Embryonic facial prominence (tissue), 1 donor: ENCODE results near the gene NCAM1.
"Not testable (repeated sequence)": the region's sequence is repeated elsewhere in the genome, so short reads cannot be mapped to it uniquely, and the experiment has no call there.

Experiments used
- DNase-seq: peaks from one replicate; pipeline ENCODE4 v3.0.0-alpha.2; 2016; ENCODE audit errors: extremely low spot score

The NCAM1 gene

GRCh38 chr11:113275602-113276001 is 314.4 kb downstream of the NCAM1 start:
- DNase-seq, result no peak

GRCh38 chr11:113276466-113276865 is 315.2 kb downstream of the NCAM1 start:
- no peak for DNase-seq

DNA sequence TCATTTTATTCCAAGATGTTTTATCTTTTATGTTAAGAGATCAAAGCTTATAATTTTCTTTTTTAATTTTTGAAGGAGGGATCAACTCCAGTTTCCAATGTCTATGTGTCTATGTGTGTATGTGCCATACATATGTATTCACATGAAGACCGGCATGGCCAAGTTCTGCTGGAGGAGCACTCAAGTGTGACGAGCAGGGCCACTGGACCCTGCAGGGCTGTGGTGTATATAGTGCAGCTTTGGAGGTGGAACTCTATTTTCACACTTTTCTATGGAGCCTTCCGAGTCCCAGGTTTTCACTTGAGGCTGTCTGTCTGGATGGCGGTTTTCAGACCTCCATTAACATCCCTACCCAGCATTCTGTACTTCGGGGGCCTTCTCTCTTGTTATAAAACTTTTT is 316.7 kb downstream of the NCAM1 start:
- no peak for DNase-seq

DNA sequence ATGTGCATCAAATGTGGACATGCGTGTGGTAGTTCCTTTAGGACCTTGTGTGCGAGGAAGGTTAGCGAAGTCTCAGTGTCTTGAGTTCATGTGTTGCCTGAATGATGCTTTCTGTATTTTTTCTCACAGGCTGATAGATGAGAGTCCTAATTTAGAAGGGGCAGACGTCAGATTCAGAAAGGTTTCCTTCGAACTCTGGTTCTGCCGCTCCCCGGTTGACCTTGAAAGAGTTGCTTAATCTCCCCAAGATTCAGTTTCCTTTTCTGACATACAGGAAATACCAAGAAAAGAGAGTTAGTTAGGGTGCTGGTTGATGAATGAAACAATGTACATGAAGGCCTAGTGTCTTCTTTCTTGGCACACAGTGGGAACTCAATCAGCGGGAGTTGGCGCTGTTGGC is 317.3 kb downstream of the NCAM1 start:
- DNase-seq, result no peak

DNA sequence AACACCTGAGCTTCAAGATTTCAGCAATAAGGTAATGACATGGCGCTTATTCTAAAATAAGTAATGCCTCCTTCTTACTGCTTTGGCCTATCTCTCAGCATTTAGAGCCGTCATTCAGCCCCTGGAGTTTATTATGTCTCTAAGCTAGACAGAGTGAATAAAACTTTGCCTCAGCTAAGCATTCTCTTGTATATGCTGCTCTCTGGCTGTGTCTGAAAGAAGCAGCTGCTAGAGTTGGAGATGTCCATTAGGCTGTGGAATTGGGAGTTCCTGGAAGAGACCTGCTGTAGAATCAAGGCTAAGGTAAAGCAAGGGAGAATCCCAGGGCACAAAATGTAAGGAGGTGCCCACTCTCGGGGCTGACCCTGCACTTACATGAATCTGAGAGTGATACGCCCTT is 317.7 kb downstream of the NCAM1 start:
- DNase-seq, result no peak

- DNase-seq, result no peak
Measured at GRCh38 chr11:113279591-113279990, 318.4 kb downstream of the NCAM1 start.

- no peak for DNase-seq
Measured at GRCh38 chr11:113281052-113281725, 320.0 kb downstream of the NCAM1 start.

DNA sequence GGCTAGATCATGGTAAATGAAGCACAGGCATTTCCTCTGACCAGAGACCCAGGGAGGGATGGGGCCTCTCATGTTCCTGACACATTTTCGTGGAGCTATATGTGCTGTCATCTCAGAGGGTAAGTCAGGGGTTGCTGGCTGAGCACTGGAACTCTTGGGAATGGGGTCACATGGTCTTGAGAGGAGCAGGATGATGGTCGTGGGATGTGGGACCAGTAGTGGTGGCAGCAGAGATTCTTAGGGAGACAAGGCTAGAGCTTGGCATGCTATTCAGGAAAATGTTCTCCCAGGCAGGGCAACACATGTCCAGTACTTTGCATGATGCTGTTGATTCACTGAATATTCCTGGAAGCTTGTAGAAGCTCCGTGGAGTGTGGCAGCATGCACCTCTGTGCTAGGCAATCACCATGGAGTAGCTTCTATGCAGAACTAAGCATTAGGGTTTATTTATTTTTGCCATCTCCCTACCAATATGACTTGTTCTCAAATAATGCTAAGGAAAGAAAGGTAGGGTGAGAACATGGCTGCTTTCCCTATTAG is 321.7 kb downstream of the NCAM1 start:
- DNase-seq, result no peak

GRCh38 chr11:113283881-113284280 is 322.7 kb downstream of the NCAM1 start:
- no peak for DNase-seq

GRCh38 chr11:113286009-113286408 is 324.8 kb downstream of the NCAM1 start:
- no peak for DNase-seq

DNA sequence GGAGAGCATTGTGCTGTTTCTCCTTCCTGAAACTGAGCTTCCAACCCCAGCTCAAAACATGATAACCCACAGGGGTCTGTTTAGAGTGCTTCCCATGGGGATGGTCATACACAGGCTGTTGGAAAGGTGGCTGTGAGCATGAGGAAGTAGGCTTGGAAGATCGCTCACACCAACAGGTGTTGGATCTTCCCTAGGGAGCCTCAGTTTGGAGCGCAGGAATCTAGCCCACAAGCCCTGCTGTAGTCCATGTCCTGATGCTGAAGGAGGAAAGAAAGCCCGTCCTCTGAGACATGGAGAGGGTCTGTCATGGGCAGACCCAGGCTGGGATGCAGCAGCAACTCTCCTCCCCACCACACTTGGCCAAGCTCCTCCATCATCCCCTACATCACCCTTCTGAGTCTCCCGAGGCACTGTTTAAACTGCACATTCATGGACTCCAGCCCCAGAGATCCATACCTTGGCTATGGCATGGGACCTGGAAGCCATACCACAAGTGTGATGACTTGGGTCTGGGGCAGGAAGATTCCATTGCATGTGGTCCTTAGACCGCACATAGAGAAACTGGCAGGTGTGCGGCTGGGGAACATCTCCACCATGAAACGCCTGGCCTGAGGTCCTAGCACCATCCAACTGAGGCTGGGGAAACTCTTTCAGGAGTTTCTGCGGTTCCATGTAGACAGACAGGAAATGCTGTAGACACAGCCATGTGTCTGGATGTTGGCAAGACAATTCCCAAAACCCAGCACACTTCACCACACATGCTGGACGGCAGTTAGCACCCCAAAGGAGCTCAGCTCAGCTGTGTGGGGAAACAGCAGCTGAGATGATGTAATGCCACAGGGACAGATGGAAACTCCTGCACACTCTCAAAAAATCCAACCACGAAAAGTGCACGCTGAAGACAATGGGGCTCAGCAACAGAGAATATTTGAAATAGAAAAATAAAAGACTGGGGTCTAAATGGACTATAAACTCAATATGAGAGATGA is 325.6 kb downstream of the NCAM1 start:
- DNase-seq, result no peak

DNA sequence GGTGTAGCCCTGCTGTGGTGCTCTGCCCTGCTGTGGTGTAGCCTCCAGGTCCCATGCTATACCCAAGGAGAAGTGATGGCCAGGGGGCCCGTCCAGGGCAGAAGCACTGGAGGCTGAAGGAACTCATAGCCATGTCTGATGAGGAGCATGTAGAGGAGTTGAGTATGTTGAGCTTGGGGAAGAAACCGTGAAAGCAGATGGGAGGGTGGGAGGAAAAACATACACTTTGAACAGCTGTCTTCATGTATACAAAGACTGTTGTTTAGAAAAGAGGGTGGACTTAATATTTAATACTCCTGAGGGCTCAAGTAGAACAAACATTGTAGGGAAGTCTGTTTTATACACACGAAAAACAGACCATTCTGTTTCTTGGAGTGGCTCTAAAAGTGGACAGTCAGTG is 326.6 kb downstream of the NCAM1 start:
- DNase-seq, result no peak

- no peak for DNase-seq
Measured at GRCh38 chr11:113288286-113288863, 327.2 kb downstream of the NCAM1 start.

DNA sequence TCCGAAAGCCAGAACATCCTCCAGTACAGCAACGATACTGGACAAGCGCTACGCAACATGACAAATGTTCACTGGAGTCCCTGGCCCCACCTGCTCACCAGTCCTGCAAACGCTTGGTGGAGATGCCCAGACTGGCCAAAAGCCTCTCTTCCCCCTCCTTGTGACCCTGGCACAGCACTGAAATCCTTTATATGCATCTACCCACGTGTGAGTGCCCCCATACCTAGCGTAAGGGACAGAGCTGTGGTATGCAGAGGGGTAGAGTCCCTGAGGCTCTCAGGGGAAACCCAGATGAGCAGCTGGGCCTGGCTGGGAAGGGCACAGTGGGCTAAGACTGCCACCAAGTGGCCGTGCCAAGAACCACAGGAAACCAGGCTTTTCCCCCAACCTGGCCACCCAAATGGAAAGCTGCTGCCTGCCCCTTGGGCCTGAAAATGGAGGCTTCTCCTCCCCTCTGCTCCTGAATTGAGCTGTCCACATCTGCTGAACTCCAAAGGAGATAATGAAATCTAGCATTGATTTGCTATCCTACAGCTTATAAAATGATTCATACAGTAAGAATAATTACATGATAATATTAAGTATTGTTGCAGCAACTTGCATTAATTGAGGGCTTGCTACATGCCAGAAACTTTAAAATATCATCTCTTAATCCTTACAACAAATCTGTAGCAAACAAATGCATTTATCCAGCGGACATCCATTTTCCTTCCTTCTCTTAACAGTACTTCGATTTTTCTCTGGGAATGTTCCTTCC is 328.4 kb downstream of the NCAM1 start:
- no peak for DNase-seq

DNA sequence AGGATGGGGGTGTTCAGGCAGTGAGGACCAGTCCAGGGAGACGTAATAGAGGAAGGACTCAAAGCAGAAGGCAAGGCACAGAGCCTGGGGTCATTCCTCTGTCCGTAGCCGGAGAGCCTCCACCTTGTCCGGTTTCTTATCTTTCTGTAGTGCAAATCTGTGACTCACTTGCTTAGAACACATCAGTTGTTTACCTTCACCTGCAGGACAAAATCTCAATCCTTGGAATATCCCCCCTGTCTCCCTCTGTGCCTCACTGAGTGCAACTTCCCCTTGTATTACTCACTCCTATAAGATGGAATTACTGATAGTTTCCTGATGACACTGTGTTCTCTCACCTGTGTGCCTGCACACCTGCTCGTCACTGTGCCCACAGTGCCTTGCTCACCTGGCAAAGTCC is 332.7 kb downstream of the NCAM1 start:
- DNase-seq, result no peak

- no peak for DNase-seq
Measured at GRCh38 chr11:113295993-113296392, 334.8 kb downstream of the NCAM1 start.

- DNase-seq, result no peak
Measured at GRCh38 chr11:113296447-113297205, 335.4 kb downstream of the NCAM1 start.

DNA sequence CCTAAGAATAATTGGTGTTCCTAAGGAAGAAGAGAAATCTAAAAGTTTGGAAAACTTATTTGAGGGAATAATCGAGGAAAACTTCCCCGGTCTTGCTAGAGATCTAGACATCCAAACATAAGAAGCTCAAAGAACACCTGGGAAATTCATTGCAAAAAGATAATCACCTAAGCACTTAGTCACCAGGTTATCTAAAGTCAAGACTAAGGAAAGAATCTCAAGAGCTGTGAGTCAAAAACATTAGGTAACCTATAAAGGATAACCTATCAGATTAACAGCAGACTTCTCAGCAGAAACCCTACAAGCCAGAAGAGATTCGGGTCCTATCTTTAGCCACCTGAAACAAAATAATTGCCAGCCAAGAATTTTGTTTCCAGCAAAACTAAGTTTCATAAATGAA is 337.3 kb downstream of the NCAM1 start:
- DNase-seq, result not testable (repeated sequence)

DNA sequence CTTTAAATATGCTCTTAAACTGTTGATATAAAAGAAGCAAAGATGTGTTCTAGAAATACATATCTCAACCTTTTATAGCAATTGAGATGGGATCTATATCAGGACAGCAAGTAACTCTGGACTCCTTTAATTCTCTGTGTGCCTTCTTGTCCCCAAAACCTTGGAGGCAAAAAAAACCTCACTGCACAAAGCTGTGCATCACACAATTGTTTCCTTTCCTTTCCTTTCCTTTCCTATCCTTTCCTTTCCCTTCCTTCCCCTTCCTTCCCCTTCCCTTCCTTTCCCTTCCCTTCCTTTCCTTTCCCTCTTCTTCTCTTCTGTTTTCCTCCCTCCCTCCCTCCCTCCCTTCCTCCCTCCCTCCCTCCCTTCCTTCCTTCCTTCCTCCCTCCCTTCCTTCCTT is 343.7 kb downstream of the NCAM1 start:
- no peak for DNase-seq

DNA sequence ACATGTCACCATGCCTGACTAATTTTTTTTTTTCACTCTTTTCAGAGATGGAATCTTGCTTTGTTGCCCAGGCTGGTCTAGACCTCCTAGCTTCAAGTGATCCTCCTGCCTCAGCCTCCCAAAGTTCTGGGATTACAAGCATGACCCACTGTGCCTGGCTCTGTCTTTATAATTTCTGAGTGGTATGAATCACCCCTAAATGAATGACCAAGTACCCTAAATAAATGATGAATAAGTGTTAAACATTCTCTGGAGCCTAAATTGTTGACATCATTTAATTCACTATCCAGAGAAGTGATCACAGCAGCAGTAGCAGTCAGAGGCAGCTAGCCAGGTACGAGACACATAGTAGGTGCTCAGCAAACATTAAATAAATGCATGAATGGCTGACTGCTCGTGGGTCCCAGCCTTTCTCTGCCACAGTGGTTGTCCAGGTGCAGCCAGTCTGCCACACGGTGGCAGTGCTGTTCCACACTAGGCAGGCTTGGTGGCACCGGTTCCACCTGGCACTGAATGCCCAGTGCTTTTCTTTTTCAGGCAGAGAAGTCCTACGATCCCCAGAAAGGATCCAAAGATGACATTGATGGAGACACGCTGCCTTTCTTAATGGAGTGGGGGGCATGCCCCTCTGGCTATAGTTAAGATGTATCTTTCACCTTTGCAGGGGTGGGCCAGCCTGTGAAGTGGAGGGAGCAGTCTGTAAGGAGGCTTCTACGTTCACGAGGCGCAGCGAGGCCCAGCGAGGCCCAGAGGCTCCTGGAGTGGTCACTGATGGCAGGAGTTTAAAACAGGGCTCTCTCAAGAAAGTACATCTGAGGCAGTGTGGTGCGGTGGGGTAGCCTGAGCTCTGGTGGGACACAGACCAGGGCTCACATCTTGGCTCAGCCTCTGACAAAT is 344.5 kb downstream of the NCAM1 start:
- DNase-seq, result no peak
